Measurements from ENCODE around the gene LRIG1. TPM values are rescaled to one million over a fixed set of nuclear protein-coding genes. Genes with fewer than 3 reads are reported as not detected.

Gene LRIG1
- total RNA-seq, 1 experiment from 2014 or later = 5.3 TPM

GRCh38 chr3:66537735-66538134, 36.9 kb upstream of the LRIG1 start:
- Histone ChIP-seq H3K27me3 (ENCODE audit: control insufficient read depth, insufficient read depth, low read length) (no peaks in the 10 kb centered on the region), H3K27ac (ENCODE audit: low read length) (no peak overlapping the region), H3K4me1 (ENCODE audit: control insufficient read depth, insufficient read depth, low read length) (no peaks in the 10 kb centered on the region), H3K9me3 (ENCODE audit: control insufficient read depth, insufficient read depth, low read depth, low read length) (no peaks in the 10 kb centered on the region), H3K4me3 (ENCODE audit: low read depth in 2 of 2, low read length in 2 of 2) (no peak overlapping the region), H3K36me3 (ENCODE audit: control insufficient read depth, insufficient read depth, low read length) (no peaks in the 10 kb centered on the region)
- no TSS peak for BruUV-seq (replicated peaks)
- POLR2A ChIA-PET = no interaction called here
- ATAC-seq = no peak
- DNase-seq (ENCODE audit: low read depth, low spot score) = no peak
- CTCF ChIA-PET = no interaction called here
- in situ Hi-C loops (cut with HindIII; ENCODE audit: low pct_unique_long_range_greater_than_20kb, low sequenced_read_pairs) = no loop called here
- intact Hi-C loops (cut with micrococcal nuclease; ENCODE audit: unreplicated experiment) = no loop called here
- TF ChIP-seq REST (IDR thresholded peaks at IDR 0.05; ENCODE audit: insufficient read depth in 1 of 2, low read depth in 2 of 2, low read length in 1 of 2) (no peak), TCF7L2 (IDR thresholded peaks at IDR 0.05; ENCODE audit: low read depth, low read length) (no peak), SIN3A (IDR thresholded peaks at IDR 0.05; ENCODE audit: borderline replicate concordance, insufficient read depth, low read depth, low read length) (no peak), POLR2AphosphoS5 (IDR thresholded peaks at IDR 0.05; ENCODE audit: low read depth, low read length) (no peak)
- TF ChIP-seq, protein P1, sequence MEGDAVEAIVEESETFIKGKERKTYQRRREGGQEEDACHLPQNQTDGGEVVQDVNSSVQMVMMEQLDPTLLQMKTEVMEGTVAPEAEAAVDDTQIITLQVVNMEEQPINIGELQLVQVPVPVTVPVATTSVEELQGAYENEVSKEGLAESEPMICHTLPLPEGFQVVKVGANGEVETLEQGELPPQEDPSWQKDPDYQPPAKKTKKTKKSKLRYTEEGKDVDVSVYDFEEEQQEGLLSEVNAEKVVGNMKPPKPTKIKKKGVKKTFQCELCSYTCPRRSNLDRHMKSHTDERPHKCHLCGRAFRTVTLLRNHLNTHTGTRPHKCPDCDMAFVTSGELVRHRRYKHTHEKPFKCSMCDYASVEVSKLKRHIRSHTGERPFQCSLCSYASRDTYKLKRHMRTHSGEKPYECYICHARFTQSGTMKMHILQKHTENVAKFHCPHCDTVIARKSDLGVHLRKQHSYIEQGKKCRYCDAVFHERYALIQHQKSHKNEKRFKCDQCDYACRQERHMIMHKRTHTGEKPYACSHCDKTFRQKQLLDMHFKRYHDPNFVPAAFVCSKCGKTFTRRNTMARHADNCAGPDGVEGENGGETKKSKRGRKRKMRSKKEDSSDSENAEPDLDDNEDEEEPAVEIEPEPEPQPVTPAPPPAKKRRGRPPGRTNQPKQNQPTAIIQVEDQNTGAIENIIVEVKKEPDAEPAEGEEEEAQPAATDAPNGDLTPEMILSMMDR (IDR thresholded peaks at IDR 0.05) = no peak

DNA sequence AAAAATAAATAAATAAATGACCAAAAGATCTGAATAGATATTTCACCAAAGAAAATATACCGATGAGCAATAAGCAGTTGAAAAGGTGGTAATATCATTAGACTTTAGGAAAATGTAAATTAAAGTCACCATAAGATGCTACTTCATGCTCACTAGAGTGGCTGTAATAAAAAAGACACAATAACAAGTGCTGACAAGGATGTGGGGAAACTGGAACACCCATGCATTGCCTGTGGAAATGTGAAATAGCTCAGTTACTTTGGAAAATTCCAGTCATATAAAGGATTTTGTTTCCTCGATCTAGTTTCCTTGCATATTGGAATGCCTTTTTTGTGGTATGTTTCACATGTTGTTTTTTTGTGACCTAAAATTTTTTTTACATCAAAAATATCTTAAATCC, 36.0 kb upstream of the LRIG1 start:
- Histone ChIP-seq H3K4me3 (ENCODE audit: low read depth in 2 of 2, low read length in 2 of 2) (no peak overlapping the region), H3K36me3 (ENCODE audit: control insufficient read depth, insufficient read depth, low read length) (no peaks in the 10 kb centered on the region), H3K4me1 (ENCODE audit: control insufficient read depth, insufficient read depth, low read length) (no peaks in the 10 kb centered on the region), H3K27me3 (ENCODE audit: control insufficient read depth, insufficient read depth, low read length) (no peaks in the 10 kb centered on the region), H3K27ac (ENCODE audit: low read length) (no peak overlapping the region), H3K9me3 (ENCODE audit: control insufficient read depth, insufficient read depth, low read depth, low read length) (no peaks in the 10 kb centered on the region)
- ATAC-seq (no peak), DNase-seq (ENCODE audit: low read depth, low spot score) (no peak)
- ChIA-PET CTCF (no interaction called here), POLR2A (interaction anchor here (0.7 kb wide), 1 partner anchor 299 kb away, joined by 3 read pairs; no protein-coding TSS in a partner anchor)
- no TSS peak for BruUV-seq (replicated peaks)
- in situ Hi-C loops (cut with HindIII; ENCODE audit: low pct_unique_long_range_greater_than_20kb, low sequenced_read_pairs) (no loop called here), intact Hi-C loops (cut with micrococcal nuclease; ENCODE audit: unreplicated experiment) (no loop called here)
- TF ChIP-seq, protein P1 (IDR thresholded peaks at IDR 0.05) = no peak
- no peak for TF ChIP-seq REST (IDR thresholded peaks at IDR 0.05; ENCODE audit: insufficient read depth in 1 of 2, low read depth in 2 of 2, low read length in 1 of 2)
- TF ChIP-seq POLR2AphosphoS5 (IDR thresholded peaks at IDR 0.05; ENCODE audit: low read depth, low read length) = no peak
- no peak for TF ChIP-seq TCF7L2 (IDR thresholded peaks at IDR 0.05; ENCODE audit: low read depth, low read length)
- TF ChIP-seq SIN3A (IDR thresholded peaks at IDR 0.05; ENCODE audit: borderline replicate concordance, insufficient read depth, low read depth, low read length) = no peak

All from Panc1 (cell line).